HAP-1 (cell line): ENCODE results near the gene RSAD2.
A peak's percentile ranks its signal among the peaks of the same experiment; 100 is the strongest.
"Not testable (repeated sequence)": the region's sequence is repeated elsewhere in the genome, so short reads cannot be mapped to it uniquely, and the experiment has no call there.

Experiments used
- DNase-seq, 2 experiments: peaks; one replicate each; pipeline ENCODE4 v3.0.0-alpha.2; 2016 to 2020; ENCODE audit warnings: low spot score in 2 of 2
- H3K27me3 ChIP-seq: fragments of 250-450 bp; sonication (Bioruptor Pico); 2 replicates; pipeline ENCODE4 v1.5.1; 2020; ENCODE audit warnings: low read depth, mild to moderate bottlenecking, moderate library complexity
- H3K36me3 ChIP-seq: fragments of 250-450 bp; sonication (Bioruptor Pico); replicated peaks from 2 replicates; pipeline ENCODE4 v1.5.1; 2020; ENCODE audit warnings: mild to moderate bottlenecking
- H3K4me1 ChIP-seq: fragments of 250-450 bp; sonication (Bioruptor Pico); 2 replicates; pipeline ENCODE4 v1.5.1; 2020; ENCODE audit warnings: mild to moderate bottlenecking
- H3K4me3 ChIP-seq: fragments of 250-450 bp; sonication (Bioruptor Pico); 2 replicates; pipeline ENCODE4 v1.5.1; 2020; ENCODE audit warnings: mild to moderate bottlenecking, moderate library complexity
- H3K9me3 ChIP-seq: fragments of 250-450 bp; sonication (Bioruptor Pico); 2 replicates; pipeline ENCODE4 v1.5.1; 2020; ENCODE audit warnings: mild to moderate bottlenecking, moderate library complexity
- in situ Hi-C: fragments of 300-500 bp; cut with MboI; formaldehyde crosslinking; loops from 3 replicates; pipeline ENCODE4 v1.14.3; 2020; ENCODE audit warnings: low sequenced_read_pairs, inconsistent platforms, mixed read lengths

The RSAD2 gene

GRCh38 chr2:6852195-6852594 is 25.4 kb upstream of the RSAD2 start:
- Histone ChIP-seq H3K9me3 (no peaks in the 10 kb centered on the region), H3K4me3 (no peak overlapping the region), H3K4me1 (no peaks in the 10 kb centered on the region), H3K36me3 (no peaks in the 10 kb centered on the region), H3K27me3 (no peaks in the 10 kb centered on the region)
- in situ Hi-C loops, result no loop called here
- DNase-seq, result no peak

GRCh38 chr2:6854416-6854815 is 23.2 kb upstream of the RSAD2 start:
- Histone ChIP-seq H3K36me3 (no peaks in the 10 kb centered on the region), H3K9me3 (no peaks in the 10 kb centered on the region)

GRCh38 chr2:6855860-6856547 is 21.6 kb upstream of the RSAD2 start:
- DNase-seq, result no peak
- Histone ChIP-seq H3K27me3 (no peaks in the 10 kb centered on the region), H3K4me1 (no peaks in the 10 kb centered on the region), H3K36me3 (no peaks in the 10 kb centered on the region), H3K4me3 (no peak overlapping the region), H3K9me3 (no peaks in the 10 kb centered on the region)
- in situ Hi-C loops, result no loop called here

More at GRCh38 chr2:6854416-6854815, 23.2 kb upstream of the RSAD2 start:
- Histone ChIP-seq H3K4me3 (no peak overlapping the region), H3K4me1 (no peaks in the 10 kb centered on the region), H3K27me3 (no peaks in the 10 kb centered on the region)
- DNase-seq, result no peak
- in situ Hi-C loops, result no loop called here

GRCh38 chr2:6856548-6856920 is 21.0 kb upstream of the RSAD2 start:
- DNase-seq, result no peak
- no peaks in the 10 kb centered on the region for H3K27me3 ChIP-seq
- H3K4me1 ChIP-seq, result no peaks in the 10 kb centered on the region
- no peaks in the 10 kb centered on the region for H3K36me3 ChIP-seq
- no peak overlapping the region for H3K4me3 ChIP-seq
- in situ Hi-C loops, result no loop called here
- H3K9me3 ChIP-seq, result no peaks in the 10 kb centered on the region

- H3K4me3 ChIP-seq, in situ Hi-C loops, DNase-seq, H3K9me3 ChIP-seq, H3K4me1 ChIP-seq, H3K27me3 ChIP-seq, H3K36me3 ChIP-seq: not testable (repeated sequence)
Observed at GRCh38 chr2:6858466-6859027, 19.0 kb upstream of the RSAD2 start.

- in situ Hi-C loops, result no loop called here
- Histone ChIP-seq H3K9me3 (no peaks in the 10 kb centered on the region), H3K36me3 (no peaks in the 10 kb centered on the region), H3K27me3 (no peaks in the 10 kb centered on the region), H3K4me3 (no peak overlapping the region), H3K4me1 (no peaks in the 10 kb centered on the region)
- no peak for DNase-seq
Observed at GRCh38 chr2:6860296-6860695, 17.3 kb upstream of the RSAD2 start.

- DNase-seq, result no peak
- in situ Hi-C loops, result no loop called here
- Histone ChIP-seq H3K27me3 (peaks cover 5% of the 10 kb centered on the region), H3K4me3 (no peak overlapping the region), H3K36me3 (no peaks in the 10 kb centered on the region), H3K9me3 (no peaks in the 10 kb centered on the region), H3K4me1 (peaks cover 3% of the 10 kb centered on the region)
Observed at GRCh38 chr2:6863792-6864191, 13.8 kb upstream of the RSAD2 start.

GRCh38 chr2:6864231-6864754 is 13.3 kb upstream of the RSAD2 start:
- in situ Hi-C loops, result no loop called here
- Histone ChIP-seq H3K36me3 (no peaks in the 10 kb centered on the region), H3K4me3 (no peak overlapping the region), H3K4me1 (peaks cover 3% of the 10 kb centered on the region), H3K27me3 (peaks cover 5% of the 10 kb centered on the region), H3K9me3 (no peaks in the 10 kb centered on the region)
- no peak for DNase-seq

GRCh38 chr2:6864923-6865345 is 12.6 kb upstream of the RSAD2 start:
- Histone ChIP-seq H3K9me3 (no peaks in the 10 kb centered on the region), H3K4me1 (peaks cover 3% of the 10 kb centered on the region), H3K36me3 (no peaks in the 10 kb centered on the region), H3K27me3 (peaks cover 5% of the 10 kb centered on the region), H3K4me3 (peak overlapping the region; percentile 35; the same call in 1 of the 2 replicates)
- in situ Hi-C loops, result no loop called here
- DNase-seq, result no peak

- Histone ChIP-seq H3K4me1 (peaks cover 3% of the 10 kb centered on the region), H3K4me3 (peak within 1 kb of the TSS; percentile 35)
- in situ Hi-C loops, result no loop called here
Observed at GRCh38 chr2:6865346-6866274, 12.0 kb upstream of the RSAD2 start, which contains the start of gene CMPK2. Gene CMPK2 (minus strand): TSS chr2:6865907. CDS start chr2:6865696, 211 bp downstream.

GRCh38 chr2:6866275-6866671 is 11.3 kb upstream of the RSAD2 start:
- Histone ChIP-seq H3K9me3 (no peaks in the 10 kb centered on the region), H3K27me3 (peaks cover 9% of the 10 kb centered on the region), H3K4me1 (peaks cover 3% of the 10 kb centered on the region), H3K36me3 (no peaks in the 10 kb centered on the region), H3K4me3 (peak overlapping the region; percentile 35)
- DNase-seq, result peak; percentile 20 to 30
- in situ Hi-C loops, result no loop called here

More at GRCh38 chr2:6865346-6866274, 12.0 kb upstream of the RSAD2 start, which contains the start of gene CMPK2:
- Histone ChIP-seq H3K27me3 (peaks cover 5% of the 10 kb centered on the region), H3K9me3 (no peaks in the 10 kb centered on the region), H3K36me3 (no peaks in the 10 kb centered on the region)
- peak; percentile 8 to 54 for DNase-seq

- no peaks in the 10 kb centered on the region for H3K9me3 ChIP-seq
- in situ Hi-C loops, result no loop called here
- peaks cover 3% of the 10 kb centered on the region for H3K4me1 ChIP-seq
- H3K27me3 ChIP-seq, result peaks cover 9% of the 10 kb centered on the region
- DNase-seq, result no peak
- H3K4me3 ChIP-seq, result no peak overlapping the region
- H3K36me3 ChIP-seq, result no peaks in the 10 kb centered on the region
Observed at GRCh38 chr2:6866982-6867381, 10.6 kb upstream of the RSAD2 start.

- in situ Hi-C loops, result no loop called here
- no peaks in the 10 kb centered on the region for H3K9me3 ChIP-seq
- H3K36me3 ChIP-seq, result no peaks in the 10 kb centered on the region
- no peak for DNase-seq
- H3K4me1 ChIP-seq, result no peaks in the 10 kb centered on the region
- H3K4me3 ChIP-seq, result no peak overlapping the region
- 0 out of 2 replicates have a peak, but pooled peaks cover 4% of the 10 kb centered on the region for H3K27me3 ChIP-seq
Observed at GRCh38 chr2:6872394-6872793, 5.2 kb upstream of the RSAD2 start.
